GM23338 (cell line): ENCODE data around the gene EVC2.

Source experiments
- EZH2 ChIP-seq: fragments of 200-600 bp; sonication (generic); IDR thresholded peaks from one replicate; pipeline ENCODE4 v1.8.0; 2017; ENCODE audit warnings: antibody characterized with exemption, mild to moderate bottlenecking, low read depth; ENCODE audit not compliant: unreplicated experiment
- EZH2phosphoT487 ChIP-seq: fragments of 200-600 bp; sonication (generic); IDR thresholded peaks from one replicate; pipeline ENCODE4 v1.8.1; 2018; ENCODE audit warnings: antibody characterized with exemption; ENCODE audit not compliant: unreplicated experiment
- JUNB ChIP-seq: IDR thresholded peaks from one replicate; pipeline ENCODE4 v1.6.1; 2016; ENCODE audit warnings: antibody characterized with exemption; ENCODE audit not compliant: unreplicated experiment
- NANOG ChIP-seq: IDR thresholded peaks from 2 replicates; pipeline ENCODE4 v1.6.1; 2016; ENCODE audit warnings: antibody characterized with exemption, borderline replicate concordance
- POLR2AphosphoS5 ChIP-seq: IDR thresholded peaks from 2 replicates; pipeline ENCODE4 v1.6.1; 2016; ENCODE audit warnings: antibody characterized with exemption, low read depth
- ZNF114 ChIP-seq: fragments of 250-450 bp; sonication (Bioruptor Pico); IDR thresholded peaks from 2 replicates; pipeline ENCODE4 v1.5.0; 2020; ENCODE audit warnings: mild to moderate bottlenecking, moderate library complexity
- TF ChIP-seq, protein P1 (sequence below), 2 experiments: fragments of 200-600 bp in 1 of 2; sonication (generic) in 1 of 2; conservative IDR thresholded peaks; 2 replicates each; pipeline versions ENCODE4 v1.5.1 to v1.6.1; 2016 to 2017; ENCODE audit warnings: antibody characterized with exemption in 2 of 2, low read depth in 2 of 2, mild to moderate bottlenecking in 2 of 2, moderate library complexity in 1 of 2
- TF ChIP-seq, protein P2 (sequence below): IDR thresholded peaks from one replicate; pipeline ENCODE4 v1.6.1; 2018; ENCODE audit warnings: antibody characterized with exemption; ENCODE audit not compliant: unreplicated experiment
- TF ChIP-seq, protein P3 (sequence below): fragments of 250-450 bp; sonication (Bioruptor Pico); IDR thresholded peaks from 2 replicates; pipeline ENCODE4 v1.5.0; 2020; ENCODE audit warnings: mild to moderate bottlenecking, moderate library complexity
- TF ChIP-seq, protein P4 (sequence below): IDR thresholded peaks from 2 replicates; pipeline ENCODE4 v1.6.1; 2016; ENCODE audit warnings: antibody characterized with exemption

- TF ChIP-seq, protein P1, sequence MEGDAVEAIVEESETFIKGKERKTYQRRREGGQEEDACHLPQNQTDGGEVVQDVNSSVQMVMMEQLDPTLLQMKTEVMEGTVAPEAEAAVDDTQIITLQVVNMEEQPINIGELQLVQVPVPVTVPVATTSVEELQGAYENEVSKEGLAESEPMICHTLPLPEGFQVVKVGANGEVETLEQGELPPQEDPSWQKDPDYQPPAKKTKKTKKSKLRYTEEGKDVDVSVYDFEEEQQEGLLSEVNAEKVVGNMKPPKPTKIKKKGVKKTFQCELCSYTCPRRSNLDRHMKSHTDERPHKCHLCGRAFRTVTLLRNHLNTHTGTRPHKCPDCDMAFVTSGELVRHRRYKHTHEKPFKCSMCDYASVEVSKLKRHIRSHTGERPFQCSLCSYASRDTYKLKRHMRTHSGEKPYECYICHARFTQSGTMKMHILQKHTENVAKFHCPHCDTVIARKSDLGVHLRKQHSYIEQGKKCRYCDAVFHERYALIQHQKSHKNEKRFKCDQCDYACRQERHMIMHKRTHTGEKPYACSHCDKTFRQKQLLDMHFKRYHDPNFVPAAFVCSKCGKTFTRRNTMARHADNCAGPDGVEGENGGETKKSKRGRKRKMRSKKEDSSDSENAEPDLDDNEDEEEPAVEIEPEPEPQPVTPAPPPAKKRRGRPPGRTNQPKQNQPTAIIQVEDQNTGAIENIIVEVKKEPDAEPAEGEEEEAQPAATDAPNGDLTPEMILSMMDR (conservative IDR thresholded peaks at IDR 0.05; ENCODE audit: low read depth in 2 of 2), result no peak
- no peak for TF ChIP-seq ZNF114
- TF ChIP-seq, protein P2, sequence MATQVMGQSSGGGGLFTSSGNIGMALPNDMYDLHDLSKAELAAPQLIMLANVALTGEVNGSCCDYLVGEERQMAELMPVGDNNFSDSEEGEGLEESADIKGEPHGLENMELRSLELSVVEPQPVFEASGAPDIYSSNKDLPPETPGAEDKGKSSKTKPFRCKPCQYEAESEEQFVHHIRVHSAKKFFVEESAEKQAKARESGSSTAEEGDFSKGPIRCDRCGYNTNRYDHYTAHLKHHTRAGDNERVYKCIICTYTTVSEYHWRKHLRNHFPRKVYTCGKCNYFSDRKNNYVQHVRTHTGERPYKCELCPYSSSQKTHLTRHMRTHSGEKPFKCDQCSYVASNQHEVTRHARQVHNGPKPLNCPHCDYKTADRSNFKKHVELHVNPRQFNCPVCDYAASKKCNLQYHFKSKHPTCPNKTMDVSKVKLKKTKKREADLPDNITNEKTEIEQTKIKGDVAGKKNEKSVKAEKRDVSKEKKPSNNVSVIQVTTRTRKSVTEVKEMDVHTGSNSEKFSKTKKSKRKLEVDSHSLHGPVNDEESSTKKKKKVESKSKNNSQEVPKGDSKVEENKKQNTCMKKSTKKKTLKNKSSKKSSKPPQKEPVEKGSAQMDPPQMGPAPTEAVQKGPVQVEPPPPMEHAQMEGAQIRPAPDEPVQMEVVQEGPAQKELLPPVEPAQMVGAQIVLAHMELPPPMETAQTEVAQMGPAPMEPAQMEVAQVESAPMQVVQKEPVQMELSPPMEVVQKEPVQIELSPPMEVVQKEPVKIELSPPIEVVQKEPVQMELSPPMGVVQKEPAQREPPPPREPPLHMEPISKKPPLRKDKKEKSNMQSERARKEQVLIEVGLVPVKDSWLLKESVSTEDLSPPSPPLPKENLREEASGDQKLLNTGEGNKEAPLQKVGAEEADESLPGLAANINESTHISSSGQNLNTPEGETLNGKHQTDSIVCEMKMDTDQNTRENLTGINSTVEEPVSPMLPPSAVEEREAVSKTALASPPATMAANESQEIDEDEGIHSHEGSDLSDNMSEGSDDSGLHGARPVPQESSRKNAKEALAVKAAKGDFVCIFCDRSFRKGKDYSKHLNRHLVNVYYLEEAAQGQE, result no peak
- no peak for TF ChIP-seq EZH2
- TF ChIP-seq POLR2AphosphoS5, result no peak
- no peak for TF ChIP-seq EZH2phosphoT487
- TF ChIP-seq, protein P3, sequence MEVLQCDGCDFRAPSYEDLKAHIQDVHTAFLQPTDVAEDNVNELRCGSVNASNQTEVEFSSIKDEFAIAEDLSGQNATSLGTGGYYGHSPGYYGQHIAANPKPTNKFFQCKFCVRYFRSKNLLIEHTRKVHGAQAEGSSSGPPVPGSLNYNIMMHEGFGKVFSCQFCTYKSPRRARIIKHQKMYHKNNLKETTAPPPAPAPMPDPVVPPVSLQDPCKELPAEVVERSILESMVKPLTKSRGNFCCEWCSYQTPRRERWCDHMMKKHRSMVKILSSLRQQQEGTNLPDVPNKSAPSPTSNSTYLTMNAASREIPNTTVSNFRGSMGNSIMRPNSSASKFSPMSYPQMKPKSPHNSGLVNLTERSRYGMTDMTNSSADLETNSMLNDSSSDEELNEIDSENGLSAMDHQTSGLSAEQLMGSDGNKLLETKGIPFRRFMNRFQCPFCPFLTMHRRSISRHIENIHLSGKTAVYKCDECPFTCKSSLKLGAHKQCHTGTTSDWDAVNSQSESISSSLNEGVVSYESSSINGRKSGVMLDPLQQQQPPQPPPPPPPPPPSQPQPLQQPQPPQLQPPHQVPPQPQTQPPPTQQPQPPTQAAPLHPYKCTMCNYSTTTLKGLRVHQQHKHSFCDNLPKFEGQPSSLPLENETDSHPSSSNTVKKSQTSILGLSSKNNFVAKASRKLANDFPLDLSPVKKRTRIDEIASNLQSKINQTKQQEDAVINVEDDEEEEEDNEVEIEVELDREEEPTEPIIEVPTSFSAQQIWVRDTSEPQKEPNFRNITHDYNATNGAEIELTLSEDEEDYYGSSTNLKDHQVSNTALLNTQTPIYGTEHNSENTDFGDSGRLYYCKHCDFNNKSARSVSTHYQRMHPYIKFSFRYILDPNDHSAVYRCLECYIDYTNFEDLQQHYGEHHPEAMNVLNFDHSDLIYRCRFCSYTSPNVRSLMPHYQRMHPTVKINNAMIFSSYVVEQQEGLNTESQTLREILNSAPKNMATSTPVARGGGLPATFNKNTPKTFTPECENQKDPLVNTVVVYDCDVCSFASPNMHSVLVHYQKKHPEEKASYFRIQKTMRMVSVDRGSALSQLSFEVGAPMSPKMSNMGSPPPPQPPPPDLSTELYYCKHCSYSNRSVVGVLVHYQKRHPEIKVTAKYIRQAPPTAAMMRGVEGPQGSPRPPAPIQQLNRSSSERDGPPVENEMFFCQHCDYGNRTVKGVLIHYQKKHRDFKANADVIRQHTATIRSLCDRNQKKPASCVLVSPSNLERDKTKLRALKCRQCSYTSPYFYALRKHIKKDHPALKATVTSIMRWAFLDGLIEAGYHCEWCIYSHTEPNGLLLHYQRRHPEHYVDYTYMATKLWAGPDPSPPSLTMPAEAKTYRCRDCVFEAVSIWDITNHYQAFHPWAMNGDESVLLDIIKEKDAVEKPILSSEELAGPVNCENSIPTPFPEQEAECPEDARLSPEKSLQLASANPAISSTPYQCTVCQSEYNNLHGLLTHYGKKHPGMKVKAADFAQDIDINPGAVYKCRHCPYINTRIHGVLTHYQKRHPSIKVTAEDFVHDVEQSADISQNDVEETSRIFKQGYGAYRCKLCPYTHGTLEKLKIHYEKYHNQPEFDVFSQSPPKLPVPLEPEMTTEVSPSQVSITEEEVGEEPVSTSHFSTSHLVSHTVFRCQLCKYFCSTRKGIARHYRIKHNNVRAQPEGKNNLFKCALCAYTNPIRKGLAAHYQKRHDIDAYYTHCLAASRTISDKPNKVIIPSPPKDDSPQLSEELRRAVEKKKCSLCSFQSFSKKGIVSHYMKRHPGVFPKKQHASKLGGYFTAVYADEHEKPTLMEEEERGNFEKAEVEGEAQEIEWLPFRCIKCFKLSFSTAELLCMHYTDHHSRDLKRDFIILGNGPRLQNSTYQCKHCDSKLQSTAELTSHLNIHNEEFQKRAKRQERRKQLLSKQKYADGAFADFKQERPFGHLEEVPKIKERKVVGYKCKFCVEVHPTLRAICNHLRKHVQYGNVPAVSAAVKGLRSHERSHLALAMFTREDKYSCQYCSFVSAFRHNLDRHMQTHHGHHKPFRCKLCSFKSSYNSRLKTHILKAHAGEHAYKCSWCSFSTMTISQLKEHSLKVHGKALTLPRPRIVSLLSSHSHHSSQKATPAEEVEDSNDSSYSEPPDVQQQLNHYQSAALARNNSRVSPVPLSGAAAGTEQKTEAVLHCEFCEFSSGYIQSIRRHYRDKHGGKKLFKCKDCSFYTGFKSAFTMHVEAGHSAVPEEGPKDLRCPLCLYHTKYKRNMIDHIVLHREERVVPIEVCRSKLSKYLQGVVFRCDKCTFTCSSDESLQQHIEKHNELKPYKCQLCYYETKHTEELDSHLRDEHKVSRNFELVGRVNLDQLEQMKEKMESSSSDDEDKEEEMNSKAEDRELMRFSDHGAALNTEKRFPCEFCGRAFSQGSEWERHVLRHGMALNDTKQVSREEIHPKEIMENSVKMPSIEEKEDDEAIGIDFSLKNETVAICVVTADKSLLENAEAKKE (CRISPR knock-in tag), result no peak
- TF ChIP-seq JUNB, result no peak
- TF ChIP-seq, protein P4, sequence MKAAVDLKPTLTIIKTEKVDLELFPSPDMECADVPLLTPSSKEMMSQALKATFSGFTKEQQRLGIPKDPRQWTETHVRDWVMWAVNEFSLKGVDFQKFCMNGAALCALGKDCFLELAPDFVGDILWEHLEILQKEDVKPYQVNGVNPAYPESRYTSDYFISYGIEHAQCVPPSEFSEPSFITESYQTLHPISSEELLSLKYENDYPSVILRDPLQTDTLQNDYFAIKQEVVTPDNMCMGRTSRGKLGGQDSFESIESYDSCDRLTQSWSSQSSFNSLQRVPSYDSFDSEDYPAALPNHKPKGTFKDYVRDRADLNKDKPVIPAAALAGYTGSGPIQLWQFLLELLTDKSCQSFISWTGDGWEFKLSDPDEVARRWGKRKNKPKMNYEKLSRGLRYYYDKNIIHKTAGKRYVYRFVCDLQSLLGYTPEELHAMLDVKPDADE, result no peak
- no peak for TF ChIP-seq NANOG
These were observed 164.7 kb downstream of the EVC2 start for GRCh38 chr4:5543681-5544080.
